Spinal cord (tissue), 10 donors: ENCODE measurements around the gene PPA1. TPM values are rescaled to one million over a fixed set of nuclear protein-coding genes. Genes with fewer than 3 reads are reported as not detected.
"Not testable (repeated sequence)": the region's sequence is repeated elsewhere in the genome, so short reads cannot be mapped to it uniquely, and the experiment has no call there.

Experiments used
- DNase-seq, 6 donors: peaks; one replicate each; pipeline versions ENCODE4 v3.0.0 to v3.0.0-alpha.2; 2013 to 2015; ENCODE audit warnings: low spot score in 6 of 6, low read depth in 4 of 6
- H3K27ac ChIP-seq: one replicate; pipeline ENCODE4 v1.5.1; 2013; ENCODE audit warnings: low read depth, low read length, control low read depth
- H3K27me3 ChIP-seq: one replicate; pipeline ENCODE4 v1.6.1; 2013; ENCODE audit warnings: low read length; ENCODE audit not compliant: control insufficient read depth, insufficient read depth
- H3K36me3 ChIP-seq: one replicate; pipeline ENCODE4 v1.6.1; 2013; ENCODE audit warnings: low read length; ENCODE audit not compliant: control insufficient read depth, insufficient read depth
- H3K4me1 ChIP-seq: one replicate; pipeline ENCODE4 v1.6.1; 2013; ENCODE audit warnings: low read length; ENCODE audit not compliant: control insufficient read depth, insufficient read depth
- H3K4me3 ChIP-seq: one replicate; pipeline ENCODE4 v1.5.1; 2013; ENCODE audit warnings: low read depth, low read length, control low read depth
- H3K9me3 ChIP-seq: one replicate; pipeline ENCODE4 v1.6.1; 2013; ENCODE audit warnings: low read length; ENCODE audit not compliant: control insufficient read depth, insufficient read depth
- WGBS: methylation state at CpG from one replicate; pipeline ENCODE4 v1.1.5; 2013; ENCODE audit warnings: missing lambda C conversion rate; ENCODE audit not compliant: insufficient coverage; 5-methylcytosine and 5-hydroxymethylcytosine counted together
- polyA plus RNA-seq, 2 donors: library from polyadenylated mRNA; unstranded; fragments of 120-200 nt; gene quantifications; one replicate each; pipeline ENCODE4 v1.2.1, GENCODE V29; 2013; ENCODE audit not compliant: insufficient read length in 2 of 2
- total RNA-seq, 2 donors: library from RNA; depleted of rRNA in 1 of 2; stranded (reverse); fragments of 120-200 nt in 1 of 2; fragments of >200 nt in 1 of 2; gene quantifications; one replicate each; pipeline versions ENCODE4 v1.2.3 to v1.2.4, GENCODE V29; 2013 to 2014
- donor health status: healthy.

Gene PPA1
- total and polyA plus RNA-seq, 4 donors, result 107 to 175 (median 154) TPM

GRCh38 chr10:70222811-70223447 lies 10.3 kb downstream of the PPA1 start:
- not testable (repeated sequence) for H3K4me3 ChIP-seq, H3K27ac ChIP-seq, DNase-seq, H3K9me3 ChIP-seq, H3K27me3 ChIP-seq, H3K4me1 ChIP-seq, H3K36me3 ChIP-seq
- WGBS, result no CpG with 5 or more reads among the region's 9 CpGs

GRCh38 chr10:70222340-70222794 lies 10.9 kb downstream of the PPA1 start:
- Histone ChIP-seq H3K4me3 (no peak overlapping the region), H3K27ac (no peak overlapping the region), H3K27me3 (no peaks in the 10 kb centered on the region), H3K36me3 (peaks cover 6% of the 10 kb centered on the region), H3K4me1 (no peaks in the 10 kb centered on the region), H3K9me3 (no peaks in the 10 kb centered on the region)
- DNase-seq, result no peak
- no CpG with 5 or more reads among the region's 3 CpGs for WGBS

- no peaks in the 10 kb centered on the region for H3K4me1 ChIP-seq
- no peaks in the 10 kb centered on the region for H3K9me3 ChIP-seq
- WGBS, result 40% methylated on average over 1 of the region's 1 CpG
- H3K27me3 ChIP-seq, result no peaks in the 10 kb centered on the region
- DNase-seq, result no peak
- peaks cover 6% of the 10 kb centered on the region for H3K36me3 ChIP-seq
- H3K4me3 ChIP-seq, result no peak overlapping the region
- no peak overlapping the region for H3K27ac ChIP-seq
Measured at GRCh38 chr10:70221030-70221429, 12.2 kb downstream of the PPA1 start.

GRCh38 chr10:70212879-70213278 lies 20.4 kb downstream of the PPA1 start:
- peaks cover 26% of the 10 kb centered on the region for H3K36me3 ChIP-seq
- no peaks in the 10 kb centered on the region for H3K9me3 ChIP-seq
- no peak for DNase-seq
- WGBS, result no CpG with 5 or more reads among the region's 1 CpG
- no peak overlapping the region for H3K4me3 ChIP-seq
- H3K27me3 ChIP-seq, result no peaks in the 10 kb centered on the region
- no peaks in the 10 kb centered on the region for H3K4me1 ChIP-seq
- H3K27ac ChIP-seq, result no peak overlapping the region

GRCh38 chr10:70212277-70212676 lies 21.0 kb downstream of the PPA1 start:
- no peaks in the 10 kb centered on the region for H3K9me3 ChIP-seq
- H3K27me3 ChIP-seq, result no peaks in the 10 kb centered on the region
- H3K36me3 ChIP-seq, result peaks cover 30% of the 10 kb centered on the region
- no peak overlapping the region for H3K4me3 ChIP-seq
- no peaks in the 10 kb centered on the region for H3K4me1 ChIP-seq
- no peak for DNase-seq
- H3K27ac ChIP-seq, result no peak overlapping the region

- Histone ChIP-seq H3K4me3 (no peak overlapping the region), H3K9me3 (no peaks in the 10 kb centered on the region), H3K27ac (no peak overlapping the region), H3K27me3 (no peaks in the 10 kb centered on the region), H3K4me1 (no peaks in the 10 kb centered on the region), H3K36me3 (peaks cover 44% of the 10 kb centered on the region)
- no CpG with 5 or more reads among the region's 5 CpGs for WGBS
- DNase-seq, result no peak
Measured at GRCh38 chr10:70206762-70207161, 26.5 kb downstream of the PPA1 start.

- H3K27me3 ChIP-seq, result no peaks in the 10 kb centered on the region
- no peak for DNase-seq
- H3K4me1 ChIP-seq, result no peaks in the 10 kb centered on the region
- no CpG with 5 or more reads among the region's 1 CpG for WGBS
- H3K4me3 ChIP-seq, result no peak overlapping the region
- H3K36me3 ChIP-seq, result peaks cover 38% of the 10 kb centered on the region
- H3K9me3 ChIP-seq, result peaks cover 2% of the 10 kb centered on the region
- H3K27ac ChIP-seq, result no peak overlapping the region
Measured at GRCh38 chr10:70201105-70201504, 32.1 kb downstream of the PPA1 start.

- H3K36me3 ChIP-seq, result peaks cover 29% of the 10 kb centered on the region
- 100% methylated on average over 1 of the region's 5 CpGs for WGBS
- no peak for DNase-seq
- no peaks in the 10 kb centered on the region for H3K4me1 ChIP-seq
- H3K27me3 ChIP-seq, result no peaks in the 10 kb centered on the region
- H3K27ac ChIP-seq, result no peak overlapping the region
- no peak overlapping the region for H3K4me3 ChIP-seq
- H3K9me3 ChIP-seq, result peaks cover 2% of the 10 kb centered on the region
Measured at GRCh38 chr10:70198696-70199466, 34.3 kb downstream of the PPA1 start.

GRCh38 chr10:70197235-70197945 lies 35.8 kb downstream of the PPA1 start:
- WGBS, result 82% methylated on average over 6 of the region's 7 CpGs
- peaks cover 22% of the 10 kb centered on the region for H3K36me3 ChIP-seq

More at GRCh38 chr10:70197235-70197945, 35.8 kb downstream of the PPA1 start:
- Histone ChIP-seq H3K4me1 (no peaks in the 10 kb centered on the region), H3K4me3 (no peak overlapping the region), H3K27me3 (no peaks in the 10 kb centered on the region), H3K9me3 (peaks cover 2% of the 10 kb centered on the region), H3K27ac (no peak overlapping the region)
- DNase-seq, result peak in 1 of 6 donors; percentile 16
